ENCODE data around the gene EIF2S2.

Gene EIF2S2

GRCh38 chr20:34058831-34059230 is 53.2 kb downstream of the EIF2S2 start:
- DNase-seq = no peak

GRCh38 chr20:34055290-34055689 is 56.8 kb downstream of the EIF2S2 start:
- DNase-seq = no peak

- no peak for DNase-seq
Measured at GRCh38 chr20:34052414-34052813, 59.6 kb downstream of the EIF2S2 start.

- no peak for DNase-seq
Measured at GRCh38 chr20:34049897-34050695, 61.9 kb downstream of the EIF2S2 start.

GRCh38 chr20:34049389-34049788 is 62.7 kb downstream of the EIF2S2 start:
- no peak for DNase-seq

- DNase-seq = no peak
Measured at GRCh38 chr20:34047917-34048316, 64.1 kb downstream of the EIF2S2 start.

GRCh38 chr20:34047010-34047687 is 64.9 kb downstream of the EIF2S2 start:
- DNase-seq = no peak

GRCh38 chr20:34045930-34046725 is 65.9 kb downstream of the EIF2S2 start:
- no peak for DNase-seq

- DNase-seq = no peak
Measured at GRCh38 chr20:34045294-34045693, 66.7 kb downstream of the EIF2S2 start.

- no peak for DNase-seq
Measured at GRCh38 chr20:34043025-34043424, 69.0 kb downstream of the EIF2S2 start.

- DNase-seq = no peak
Measured at GRCh38 chr20:34042262-34042661, 69.8 kb downstream of the EIF2S2 start.

- no peak for DNase-seq
Measured at GRCh38 chr20:34041226-34041625, 70.8 kb downstream of the EIF2S2 start.

- DNase-seq = no peak
Measured at GRCh38 chr20:34040300-34040995, 71.6 kb downstream of the EIF2S2 start.

Measured in SIG-M5 (cell line).